ENCODE results near the gene CASP12. TPM values are rescaled to one million over a fixed set of nuclear protein-coding genes. Genes with fewer than 3 reads are reported as not detected.
"Not testable (repeated sequence)": the region's sequence is repeated elsewhere in the genome, so short reads cannot be mapped to it uniquely, and the experiment has no call there.

The CASP12 gene
- not detected for total RNA-seq

DNA sequence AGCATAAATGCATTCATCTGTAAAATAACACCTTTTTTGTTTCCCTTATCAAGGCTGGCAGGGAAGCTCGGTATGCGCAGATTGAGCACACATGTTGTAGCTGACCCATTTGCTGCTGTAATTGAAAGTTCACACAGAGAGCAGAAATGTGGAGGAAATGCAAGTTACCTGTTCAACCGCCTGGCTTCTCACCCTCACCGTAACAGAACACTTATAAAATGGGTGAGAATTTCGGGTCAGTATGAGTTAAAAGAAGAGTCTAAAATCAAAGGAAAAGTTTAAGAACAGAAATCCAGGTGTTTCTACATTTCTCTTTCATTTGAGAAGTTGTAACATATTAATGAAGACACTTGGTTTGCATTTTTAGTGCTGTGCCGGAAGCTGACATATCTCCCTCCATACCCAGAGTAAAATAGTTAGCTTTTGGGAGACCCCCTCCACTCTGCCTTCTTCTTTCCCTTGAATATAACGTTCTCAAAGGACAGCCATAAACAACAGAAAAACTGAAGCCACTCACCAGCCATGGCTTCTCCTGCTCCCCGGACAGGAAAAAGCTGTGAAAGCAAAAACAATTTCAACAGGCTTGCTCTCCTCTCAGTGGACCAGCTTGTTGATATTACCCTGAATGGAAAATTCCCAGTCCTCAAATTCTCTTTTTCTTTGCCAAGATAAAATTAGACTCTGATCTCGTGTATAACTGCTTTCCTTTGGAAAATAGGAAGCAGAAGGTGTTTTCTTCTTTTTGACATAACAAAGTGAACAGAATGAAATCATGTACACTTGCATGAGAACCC lies at the start of gene CASP12:
CASP12 (minus strand) TSS at position 570 of the 794 bp plus-strand sequence.
- TF ChIP-seq EP300 (IDR thresholded peaks at IDR 0.05) (no peak), POLR2AphosphoS5 (IDR thresholded peaks at IDR 0.05) (no peak)
- TF ChIP-seq, protein P1, sequence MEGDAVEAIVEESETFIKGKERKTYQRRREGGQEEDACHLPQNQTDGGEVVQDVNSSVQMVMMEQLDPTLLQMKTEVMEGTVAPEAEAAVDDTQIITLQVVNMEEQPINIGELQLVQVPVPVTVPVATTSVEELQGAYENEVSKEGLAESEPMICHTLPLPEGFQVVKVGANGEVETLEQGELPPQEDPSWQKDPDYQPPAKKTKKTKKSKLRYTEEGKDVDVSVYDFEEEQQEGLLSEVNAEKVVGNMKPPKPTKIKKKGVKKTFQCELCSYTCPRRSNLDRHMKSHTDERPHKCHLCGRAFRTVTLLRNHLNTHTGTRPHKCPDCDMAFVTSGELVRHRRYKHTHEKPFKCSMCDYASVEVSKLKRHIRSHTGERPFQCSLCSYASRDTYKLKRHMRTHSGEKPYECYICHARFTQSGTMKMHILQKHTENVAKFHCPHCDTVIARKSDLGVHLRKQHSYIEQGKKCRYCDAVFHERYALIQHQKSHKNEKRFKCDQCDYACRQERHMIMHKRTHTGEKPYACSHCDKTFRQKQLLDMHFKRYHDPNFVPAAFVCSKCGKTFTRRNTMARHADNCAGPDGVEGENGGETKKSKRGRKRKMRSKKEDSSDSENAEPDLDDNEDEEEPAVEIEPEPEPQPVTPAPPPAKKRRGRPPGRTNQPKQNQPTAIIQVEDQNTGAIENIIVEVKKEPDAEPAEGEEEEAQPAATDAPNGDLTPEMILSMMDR (IDR thresholded peaks at IDR 0.05) = no peak
- WGBS = 46% methylated on average over 9 of the region's 9 CpGs
- no peak for DNase-seq (ENCODE audit: low spot score in 2 of 2)

GRCh38 chr11:104946907-104947306 lies 48.6 kb upstream of the CASP12 start:
- 13% methylated on average over 2 of the region's 2 CpGs for WGBS
- Histone ChIP-seq H3K4me1 (no peaks in the 10 kb centered on the region), H3K4me3 (no peak overlapping the region), H3K27me3 (no peaks in the 10 kb centered on the region), H3K36me3 (peaks cover 81% of the 10 kb centered on the region), H3K9me3 (no peaks in the 10 kb centered on the region), H3K27ac (no peak overlapping the region)
- no peak for DNase-seq (ENCODE audit: low spot score in 2 of 2)
- TF ChIP-seq, protein P1 (IDR thresholded peaks at IDR 0.05) = peak; percentile 38 to 44
- TF ChIP-seq POLR2A (IDR thresholded peaks at IDR 0.05) = no peak

More for the DNA sequence above, at the start of gene CASP12:
- H3K9me3 ChIP-seq = no peaks in the 10 kb centered on the region
- H3K27ac ChIP-seq = peak within 1 kb of the TSS; percentile 12
- H3K4me1 ChIP-seq = peaks cover 7% of the 10 kb centered on the region
- peak within 1 kb of the TSS; percentile 18 for H3K4me3 ChIP-seq
- H3K36me3 ChIP-seq = no peaks in the 10 kb centered on the region
- H3K27me3 ChIP-seq = no peaks in the 10 kb centered on the region

GRCh38 chr11:104944076-104944475 lies 45.8 kb upstream of the CASP12 start:
- TF ChIP-seq POLR2AphosphoS5 (IDR thresholded peaks at IDR 0.05) (no peak), EP300 (IDR thresholded peaks at IDR 0.05) (no peak), POLR2A (IDR thresholded peaks at IDR 0.05) (no peak)
- TF ChIP-seq, protein P1 (IDR thresholded peaks at IDR 0.05) = no peak

DNA sequence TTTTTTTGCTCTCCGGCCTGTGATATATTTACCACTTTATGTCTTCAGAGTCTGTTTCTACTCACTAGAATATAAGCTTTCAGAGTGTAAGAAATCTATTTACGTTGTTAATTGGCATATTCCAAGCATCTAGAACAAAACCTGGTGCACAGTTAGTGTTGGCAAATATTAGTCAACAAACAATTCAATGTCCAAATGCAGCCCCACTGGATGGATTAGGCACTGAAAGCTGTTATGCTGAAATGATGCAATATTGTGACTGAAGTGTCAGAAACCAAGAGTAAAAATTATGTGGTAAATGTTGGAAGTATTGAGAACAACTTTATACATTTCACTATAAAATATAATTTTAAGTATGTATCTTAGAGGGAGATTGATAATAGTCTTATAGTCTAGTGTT lies 45.3 kb upstream of the CASP12 start:
- peaks cover 47% of the 10 kb centered on the region for H3K36me3 ChIP-seq

More at GRCh38 chr11:104944076-104944475, 45.8 kb upstream of the CASP12 start:
- Histone ChIP-seq H3K4me1 (no peaks in the 10 kb centered on the region), H3K27ac (no peak overlapping the region), H3K36me3 (peaks cover 52% of the 10 kb centered on the region), H3K4me3 (no peak overlapping the region), H3K27me3 (no peaks in the 10 kb centered on the region), H3K9me3 (no peaks in the 10 kb centered on the region)
- no peak for DNase-seq (ENCODE audit: low spot score in 2 of 2)

DNA sequence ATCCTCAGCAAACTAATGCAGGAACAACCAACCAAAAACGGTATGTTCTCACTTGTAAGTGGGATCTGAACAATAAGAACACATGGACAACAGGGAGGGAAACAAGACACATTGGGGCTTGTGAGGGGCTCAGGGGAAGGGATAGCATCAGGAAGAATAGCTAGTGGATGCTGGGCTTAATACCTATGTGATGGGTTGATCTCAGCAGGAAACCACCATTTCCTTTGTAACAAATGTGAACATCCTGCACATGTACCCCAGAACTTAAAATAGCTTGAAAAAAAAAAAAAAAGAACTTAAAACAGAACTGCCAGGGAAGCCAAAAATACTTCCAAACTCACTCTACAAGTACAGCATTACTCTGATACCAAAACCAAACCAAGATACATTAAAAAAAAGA lies 36.3 kb upstream of the CASP12 start:
- no peaks in the 10 kb centered on the region for H3K9me3 ChIP-seq
- TF ChIP-seq POLR2AphosphoS5 (IDR thresholded peaks at IDR 0.05) (no peak), POLR2A (IDR thresholded peaks at IDR 0.05) (no peak), EP300 (IDR thresholded peaks at IDR 0.05) (no peak)
- TF ChIP-seq, protein P1 (IDR thresholded peaks at IDR 0.05) = no peak
- H3K27me3 ChIP-seq = no peaks in the 10 kb centered on the region
- WGBS = 39% methylated on average over 1 of the region's 1 CpG
- H3K4me3 ChIP-seq = no peak overlapping the region
- H3K36me3 ChIP-seq = no peaks in the 10 kb centered on the region
- H3K4me1 ChIP-seq = no peaks in the 10 kb centered on the region
- no peak for DNase-seq (ENCODE audit: low spot score in 2 of 2)
- no peak overlapping the region for H3K27ac ChIP-seq

More for the DNA sequence above, 45.3 kb upstream of the CASP12 start:
- no peak for DNase-seq (ENCODE audit: low spot score in 2 of 2)
- WGBS = 45% methylated on average over 2 of the region's 2 CpGs
- Histone ChIP-seq H3K4me3 (no peak overlapping the region), H3K4me1 (no peaks in the 10 kb centered on the region), H3K9me3 (no peaks in the 10 kb centered on the region), H3K27me3 (no peaks in the 10 kb centered on the region), H3K27ac (no peak overlapping the region)
- no peak for TF ChIP-seq EP300 (IDR thresholded peaks at IDR 0.05)

DNA sequence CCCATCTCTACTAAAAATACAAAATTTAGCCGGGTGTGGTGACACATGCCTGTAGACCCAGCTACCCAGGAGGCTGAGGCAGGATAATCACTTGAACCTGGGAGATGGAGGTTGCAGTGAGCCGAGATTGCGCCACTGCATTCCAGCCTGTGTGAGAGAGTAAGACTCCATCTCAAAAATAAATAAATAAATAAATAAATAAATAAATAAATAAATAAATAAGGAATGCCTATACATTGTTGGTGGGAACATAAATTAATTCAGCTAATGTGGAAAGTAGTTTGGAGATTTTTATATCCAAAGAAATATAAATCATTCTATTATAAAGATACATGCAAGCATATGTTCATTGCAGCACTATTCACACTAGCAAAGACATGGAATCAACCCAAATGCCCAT lies 35.8 kb upstream of the CASP12 start:
- 98% methylated on average over 3 of the region's 3 CpGs for WGBS
- H3K9me3 ChIP-seq = not testable (repeated sequence)

More for the DNA sequence above, 35.8 kb upstream of the CASP12 start:
- H3K27me3 ChIP-seq; H3K4me1 ChIP-seq; H3K36me3 ChIP-seq; H3K4me3 ChIP-seq; DNase-seq (ENCODE audit: low spot score in 2 of 2); H3K27ac ChIP-seq: not testable (repeated sequence)

All from suprapubic skin (tissue), 4 donors.